GM12864 (cell line): ENCODE results near the gene CD47.

Source experiments
- DNase-seq: peaks from one replicate; pipeline ENCODE4 v3.0.0-alpha.2; 2011; ENCODE audit warnings: low read depth
- H3K4me3 ChIP-seq: 2 replicates; pipeline ENCODE4 v1.5.1; 2011; ENCODE audit warnings: mild to moderate bottlenecking, low read depth, low read length, control low read depth
- CTCF ChIP-seq: IDR thresholded peaks from 2 replicates; pipeline ENCODE4 v1.5.1; 2011; ENCODE audit warnings: low read depth, mild to moderate bottlenecking, moderate library complexity, low read length, control low read depth, inconsistent platforms; ENCODE audit errors: missing control alignments

Gene CD47

GRCh38 chr3:108085810-108086350, 5.0 kb downstream of the CD47 start:
- H3K4me3 ChIP-seq, result no peak overlapping the region
- DNase-seq, result no peak
- TF ChIP-seq CTCF, result no peak

GRCh38 chr3:108085370-108085769, 5.5 kb downstream of the CD47 start:
- no peak overlapping the region for H3K4me3 ChIP-seq
- DNase-seq, result no peak
- no peak for TF ChIP-seq CTCF

GRCh38 chr3:108079877-108080276, 11.0 kb downstream of the CD47 start:
- H3K4me3 ChIP-seq, result no peak overlapping the region
- no peak for TF ChIP-seq CTCF
- no peak for DNase-seq

GRCh38 chr3:108079043-108079442, 11.8 kb downstream of the CD47 start:
- no peak for DNase-seq
- H3K4me3 ChIP-seq, result no peak overlapping the region
- TF ChIP-seq CTCF, result no peak

- no peak overlapping the region for H3K4me3 ChIP-seq
- no peak for DNase-seq
- no peak for TF ChIP-seq CTCF
Measured at GRCh38 chr3:108076564-108076963, 14.3 kb downstream of the CD47 start.

GRCh38 chr3:108073764-108074431, 16.9 kb downstream of the CD47 start:
- no peak for DNase-seq
- no peak for TF ChIP-seq CTCF
- H3K4me3 ChIP-seq, result no peak overlapping the region

- DNase-seq, result no peak
- TF ChIP-seq CTCF, result no peak
- H3K4me3 ChIP-seq, result no peak overlapping the region
Measured at GRCh38 chr3:108071368-108071767, 19.5 kb downstream of the CD47 start.
